CD4-positive, alpha-beta T cell treated with Interleukin-4 for 4 hours (primary cell): ENCODE measurements around the gene SNAPC1.
"Not testable (repeated sequence)": the region's sequence is repeated elsewhere in the genome, so short reads cannot be mapped to it uniquely, and the experiment has no call there.

Experiments
- DNase-seq: peaks from one replicate; pipeline ENCODE4 v3.0.0-alpha.2; 2020

SNAPC1 gene, protein sequence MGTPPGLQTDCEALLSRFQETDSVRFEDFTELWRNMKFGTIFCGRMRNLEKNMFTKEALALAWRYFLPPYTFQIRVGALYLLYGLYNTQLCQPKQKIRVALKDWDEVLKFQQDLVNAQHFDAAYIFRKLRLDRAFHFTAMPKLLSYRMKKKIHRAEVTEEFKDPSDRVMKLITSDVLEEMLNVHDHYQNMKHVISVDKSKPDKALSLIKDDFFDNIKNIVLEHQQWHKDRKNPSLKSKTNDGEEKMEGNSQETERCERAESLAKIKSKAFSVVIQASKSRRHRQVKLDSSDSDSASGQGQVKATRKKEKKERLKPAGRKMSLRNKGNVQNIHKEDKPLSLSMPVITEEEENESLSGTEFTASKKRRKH

DNA sequence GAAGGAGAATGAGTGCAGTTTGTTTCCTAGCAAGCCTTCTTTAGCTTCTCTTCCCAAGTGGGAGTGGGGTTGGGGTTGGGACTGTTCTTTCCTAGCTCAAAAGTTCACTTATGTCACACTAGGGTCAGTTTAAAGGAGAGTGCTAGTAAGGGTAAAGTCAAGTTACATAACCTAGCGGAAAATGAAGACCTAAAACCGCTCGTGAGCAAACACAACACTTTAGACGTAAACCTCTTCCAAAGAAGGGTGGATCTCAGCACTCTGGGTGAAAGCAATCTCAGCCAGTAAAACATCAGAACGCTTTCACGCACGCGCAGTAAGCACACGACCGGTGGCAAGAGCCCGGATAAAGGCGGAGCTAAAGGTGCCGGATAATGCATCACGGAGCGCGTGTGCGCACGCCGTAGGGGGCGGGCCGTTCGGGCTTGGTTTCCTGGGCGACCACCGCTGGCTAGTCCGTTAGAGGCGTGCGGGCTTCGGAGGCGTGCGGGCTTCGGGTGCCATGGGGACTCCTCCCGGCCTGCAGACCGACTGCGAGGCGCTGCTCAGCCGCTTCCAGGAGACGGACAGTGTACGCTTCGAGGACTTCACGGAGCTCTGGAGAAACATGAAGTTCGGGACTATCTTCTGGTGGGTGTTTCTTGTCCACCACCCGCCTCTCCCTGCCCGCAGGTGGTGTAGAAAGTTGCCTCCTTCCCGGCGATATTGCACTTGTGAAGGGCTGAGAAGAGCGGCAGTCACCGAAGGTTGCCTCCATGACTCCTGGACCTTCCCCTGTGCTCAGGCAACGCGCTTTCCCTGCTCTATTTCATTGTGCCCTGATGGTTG, at the start of gene SNAPC1:
TSS of gene SNAPC1 (plus strand) at position 462 of the 828 bp plus-strand sequence. CDS start at position 503, 41 bp downstream.
- peak; percentile 98 for DNase-seq

DNA sequence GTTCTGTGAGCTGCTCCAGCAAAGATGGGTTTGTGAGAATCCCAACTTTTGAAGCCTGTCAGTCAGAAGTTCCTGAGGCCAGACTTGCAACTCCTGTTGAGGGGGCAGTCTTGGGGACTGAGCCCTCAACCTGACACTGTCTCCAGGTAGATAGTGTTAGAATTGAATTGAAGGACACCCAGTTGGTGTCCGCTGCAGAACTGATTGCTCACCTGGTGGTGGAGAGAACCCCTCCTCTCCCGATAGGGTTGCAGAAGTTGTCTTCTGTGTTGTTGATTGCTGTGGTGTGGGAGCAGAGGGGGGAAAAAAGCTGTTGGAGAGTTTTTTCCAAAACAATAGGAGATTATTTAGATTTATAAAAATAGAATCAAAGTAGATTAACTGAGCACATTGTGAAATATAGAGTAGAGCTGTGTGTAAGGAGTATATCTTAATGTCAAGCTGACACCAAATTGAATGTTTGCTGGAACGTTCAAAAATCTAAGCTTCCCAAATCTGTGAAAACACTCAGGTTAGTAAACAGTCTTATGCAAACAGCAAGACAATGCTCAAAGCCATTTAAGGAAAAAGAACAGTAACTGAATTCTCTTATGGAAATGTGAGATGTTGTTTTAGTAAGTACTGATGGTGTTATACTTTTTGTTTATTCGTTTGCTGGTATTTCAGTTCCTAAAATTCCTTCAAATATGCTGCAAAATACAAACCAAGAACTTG, 48.3 kb upstream of the SNAPC1 start:
- DNase-seq = no peak

DNA sequence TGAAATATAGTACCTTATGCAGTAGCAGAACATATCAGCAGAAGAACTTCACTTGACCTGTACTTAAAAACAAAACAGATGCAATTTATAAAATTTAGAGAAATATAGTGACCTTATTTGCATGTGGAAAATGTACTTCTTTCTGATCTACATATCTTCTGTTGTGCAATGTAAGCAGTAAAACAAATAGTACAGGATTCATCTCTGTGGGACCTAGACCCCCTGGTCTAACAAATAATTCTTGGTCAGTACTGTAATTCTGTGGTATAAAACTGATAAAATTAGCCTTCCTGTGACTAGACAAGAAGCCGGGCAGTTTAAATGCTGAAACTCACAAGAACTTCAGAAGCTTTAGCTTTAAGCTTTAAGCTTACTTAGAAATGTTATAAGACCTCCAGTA, 45.3 kb upstream of the SNAPC1 start:
- DNase-seq = no peak

DNA sequence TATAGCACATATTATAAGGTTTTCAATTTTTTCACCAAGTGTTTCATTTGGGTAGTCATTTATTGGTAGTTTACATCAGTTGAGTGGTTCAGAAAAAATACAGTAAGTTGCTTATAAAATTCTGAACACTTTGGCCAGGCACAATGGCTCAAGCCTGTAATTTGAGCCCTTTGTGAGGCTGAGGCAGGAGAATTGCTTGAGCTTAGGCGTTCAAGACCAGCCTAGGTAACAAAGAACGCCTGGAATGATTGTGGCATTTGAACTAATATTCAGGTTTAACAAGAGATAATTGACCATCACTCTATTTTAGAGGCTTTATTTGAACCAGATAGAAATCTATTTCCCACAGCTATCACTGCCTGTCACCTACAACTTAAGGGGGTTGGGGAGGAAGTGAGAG, 44.2 kb upstream of the SNAPC1 start:
- no peak for DNase-seq

DNA sequence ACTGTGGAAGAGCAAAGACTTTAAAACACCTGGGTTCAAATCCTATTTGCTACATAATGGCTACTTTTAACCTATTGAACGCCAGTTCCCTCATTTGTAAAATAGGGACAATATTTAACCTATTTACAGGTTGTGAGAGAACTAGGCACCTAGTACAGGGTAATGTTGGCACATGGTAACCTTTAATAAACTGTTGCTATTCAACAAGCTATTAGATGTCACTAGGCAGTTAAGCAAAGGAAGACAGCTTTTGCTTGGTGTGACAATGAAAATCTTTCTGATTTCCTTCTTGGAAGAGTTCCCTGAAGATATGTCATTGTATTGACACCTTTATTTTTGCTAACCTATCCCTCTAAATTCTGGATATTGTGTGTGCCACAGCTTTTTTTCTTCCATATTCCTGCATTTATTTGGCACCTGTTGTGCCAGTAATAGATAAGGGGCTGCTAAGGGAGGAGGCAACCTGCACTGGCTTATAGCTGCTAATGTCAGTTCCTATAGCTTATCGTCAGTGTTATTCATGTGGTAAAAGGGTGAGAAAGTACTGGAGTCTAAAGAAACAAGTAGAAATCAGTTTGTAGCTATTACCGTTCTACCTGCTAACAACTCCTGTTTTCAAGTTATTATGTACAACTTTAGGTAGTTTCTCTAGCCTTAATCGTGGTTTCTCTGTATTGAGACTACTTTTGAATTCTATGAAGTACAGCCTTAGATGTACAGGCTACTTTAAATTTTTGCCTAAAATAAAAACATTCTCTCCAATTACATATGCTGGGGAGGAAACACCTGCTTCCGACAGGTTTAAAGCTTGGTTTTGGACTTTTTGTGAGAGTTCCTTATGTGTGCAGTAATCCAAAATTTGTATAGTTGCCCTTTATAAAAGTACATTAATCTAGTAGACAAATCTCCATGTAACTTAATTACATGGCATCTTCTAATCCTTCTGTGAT, 42.6 kb upstream of the SNAPC1 start:
- peak; percentile 31 for DNase-seq

DNA sequence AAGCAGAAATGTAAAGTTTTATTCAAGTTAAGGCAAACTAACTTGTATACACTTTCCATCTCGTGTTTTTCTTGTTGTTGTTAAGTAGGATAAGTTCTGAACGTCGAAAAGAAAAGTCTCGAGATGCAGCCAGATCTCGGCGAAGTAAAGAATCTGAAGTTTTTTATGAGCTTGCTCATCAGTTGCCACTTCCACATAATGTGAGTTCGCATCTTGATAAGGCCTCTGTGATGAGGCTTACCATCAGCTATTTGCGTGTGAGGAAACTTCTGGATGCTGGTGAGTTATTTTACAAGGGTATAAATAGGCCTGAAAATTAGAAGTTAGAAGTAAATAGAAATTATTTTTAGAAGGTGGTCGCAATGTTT, 41.9 kb upstream of the SNAPC1 start:
- peak; percentile 14 for DNase-seq

DNA sequence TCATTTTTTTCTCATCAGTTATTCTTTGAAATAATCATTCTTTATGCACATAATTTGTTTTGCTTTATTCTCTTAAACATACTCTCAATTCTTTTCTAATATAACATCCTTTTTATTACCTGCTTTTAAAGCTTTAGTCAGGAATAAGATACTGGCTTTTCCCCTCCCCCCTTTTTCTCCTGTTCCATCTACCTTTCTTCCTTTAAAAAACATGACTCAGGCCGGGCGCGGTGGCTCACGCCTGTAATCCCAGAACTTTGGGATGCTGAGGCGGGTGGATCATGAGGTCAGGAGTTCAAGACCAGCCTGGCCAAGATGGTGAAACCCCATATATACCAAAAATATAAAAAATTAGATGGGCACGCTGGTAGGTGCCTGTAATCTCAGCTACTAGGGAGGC, 41.5 kb upstream of the SNAPC1 start:
- DNase-seq = no peak

DNA sequence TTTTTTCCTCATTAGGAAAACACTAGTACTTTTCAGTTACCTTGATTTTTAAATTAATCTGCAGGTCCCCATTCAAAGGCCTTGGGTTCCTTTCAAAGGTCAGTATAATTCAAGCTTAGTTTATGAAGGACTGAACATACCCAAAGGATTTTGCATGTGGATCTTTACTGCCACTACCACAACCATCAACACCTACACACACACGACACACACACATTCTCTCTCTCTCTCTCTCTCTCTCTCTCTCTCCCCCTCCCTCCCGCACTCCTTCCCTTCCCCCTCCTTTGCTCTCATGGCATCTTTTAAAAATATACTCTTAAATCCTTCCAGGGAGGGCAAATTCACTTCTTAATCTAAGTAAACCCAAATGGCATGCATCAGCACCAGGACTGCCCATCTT, 38.1 kb upstream of the SNAPC1 start:
- DNase-seq = no peak

DNA sequence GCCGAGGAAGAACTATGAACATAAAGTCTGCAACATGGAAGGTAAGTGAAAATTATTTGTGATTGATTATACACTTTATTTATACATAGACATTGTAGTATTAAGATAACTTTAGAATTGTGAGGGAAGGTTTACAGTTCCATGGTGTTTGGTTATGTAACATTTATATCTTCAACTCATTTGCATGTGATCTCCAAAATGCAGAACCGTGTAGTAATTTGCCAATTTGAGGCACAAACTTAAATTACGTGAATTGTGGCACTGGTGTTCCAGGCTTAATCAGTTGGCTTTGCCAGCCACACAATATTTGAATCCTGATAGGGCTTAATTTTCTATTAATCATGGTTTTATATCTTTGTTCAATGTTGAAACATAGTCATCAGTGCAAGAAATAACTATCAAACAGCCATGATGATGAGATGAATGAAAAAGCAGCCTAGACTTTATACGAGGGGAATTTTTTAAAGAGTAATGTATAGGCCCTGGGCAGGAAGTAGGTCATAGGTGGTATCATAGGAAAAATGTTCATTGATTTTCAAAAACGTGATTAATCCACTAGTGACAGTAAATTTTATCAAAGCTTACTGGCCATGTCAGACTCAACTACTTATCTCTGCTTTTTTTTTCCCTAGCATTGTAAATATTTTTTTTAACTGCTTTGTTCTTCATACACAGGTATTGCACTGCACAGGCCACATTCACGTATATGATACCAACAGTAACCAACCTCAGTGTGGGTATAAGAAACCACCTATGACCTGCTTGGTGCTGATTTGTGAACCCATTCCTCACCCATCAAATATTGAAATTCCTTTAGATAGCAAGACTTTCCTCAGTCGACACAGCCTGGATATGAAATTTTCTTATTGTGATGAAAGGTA, 35.2 kb upstream of the SNAPC1 start:
- no peak for DNase-seq

DNA sequence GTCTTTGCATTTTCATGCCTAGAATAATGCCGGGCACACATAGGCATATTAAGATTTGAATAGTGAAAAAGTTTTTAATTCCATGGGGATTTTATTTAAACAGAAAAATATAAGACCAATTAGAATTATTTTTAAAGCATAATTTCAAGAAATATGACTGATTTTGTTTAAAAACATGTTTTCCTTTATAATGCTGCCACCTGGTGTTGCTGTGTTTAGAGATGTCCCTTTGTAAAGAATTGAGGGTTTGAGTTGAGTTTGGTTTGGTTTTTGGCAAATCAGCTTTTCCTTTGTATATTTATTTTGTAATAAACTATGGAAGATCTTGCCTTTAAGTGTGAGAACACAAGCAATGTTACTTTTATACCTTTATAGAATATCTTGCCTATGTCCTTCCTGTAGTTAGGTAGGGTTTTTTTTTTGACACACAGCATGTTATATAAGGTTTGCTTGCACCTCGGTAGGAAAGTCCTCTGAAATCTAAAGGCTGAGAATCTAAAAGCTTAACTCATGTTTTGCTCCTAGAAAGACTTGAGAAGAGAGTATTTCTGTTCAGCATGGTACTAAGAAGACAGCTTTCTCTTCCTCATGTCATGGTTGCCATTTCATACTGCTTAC, 31.4 kb upstream of the SNAPC1 start:
- DNase-seq = peak; percentile 37

DNA sequence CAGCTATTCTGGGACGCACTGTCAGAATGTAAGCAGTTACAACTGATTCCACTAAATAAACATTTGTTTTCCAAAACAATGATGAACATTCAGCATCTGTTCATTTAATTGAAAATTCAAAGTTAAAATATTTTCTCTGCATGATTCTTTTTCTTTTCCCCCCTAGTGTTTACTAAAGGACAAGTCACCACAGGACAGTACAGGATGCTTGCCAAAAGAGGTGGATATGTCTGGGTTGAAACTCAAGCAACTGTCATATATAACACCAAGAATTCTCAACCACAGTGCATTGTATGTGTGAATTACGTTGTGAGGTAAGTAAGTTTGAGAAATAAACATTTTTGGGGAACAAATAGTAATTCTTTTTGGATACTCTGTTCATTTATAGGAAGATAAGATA, 28.2 kb upstream of the SNAPC1 start:
- DNase-seq = no peak

DNA sequence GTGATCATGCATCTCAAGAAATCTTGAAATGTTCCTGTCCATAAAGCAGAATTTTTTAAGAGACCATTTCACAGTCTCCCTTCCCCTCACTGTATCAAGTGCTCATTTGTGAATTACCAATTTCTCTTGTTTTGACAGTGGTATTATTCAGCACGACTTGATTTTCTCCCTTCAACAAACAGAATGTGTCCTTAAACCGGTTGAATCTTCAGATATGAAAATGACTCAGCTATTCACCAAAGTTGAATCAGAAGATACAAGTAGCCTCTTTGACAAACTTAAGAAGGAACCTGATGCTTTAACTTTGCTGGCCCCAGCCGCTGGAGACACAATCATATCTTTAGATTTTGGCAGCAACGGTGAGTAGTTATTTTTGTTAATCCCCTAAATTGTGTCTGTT, 25.5 kb upstream of the SNAPC1 start:
- no peak for DNase-seq

DNA sequence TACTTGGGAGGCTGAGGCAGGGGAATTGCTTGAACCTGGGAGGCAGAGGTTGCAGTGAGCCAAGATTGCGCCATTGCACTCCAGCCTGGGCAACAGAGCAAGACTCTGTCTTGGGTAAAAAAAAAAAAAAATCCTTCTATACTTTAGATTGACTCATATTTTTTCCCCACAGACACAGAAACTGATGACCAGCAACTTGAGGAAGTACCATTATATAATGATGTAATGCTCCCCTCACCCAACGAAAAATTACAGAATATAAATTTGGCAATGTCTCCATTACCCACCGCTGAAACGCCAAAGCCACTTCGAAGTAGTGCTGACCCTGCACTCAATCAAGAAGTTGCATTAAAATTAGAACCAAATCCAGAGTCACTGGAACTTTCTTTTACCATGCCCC, 24.3 kb upstream of the SNAPC1 start:
- DNase-seq = no peak

DNA sequence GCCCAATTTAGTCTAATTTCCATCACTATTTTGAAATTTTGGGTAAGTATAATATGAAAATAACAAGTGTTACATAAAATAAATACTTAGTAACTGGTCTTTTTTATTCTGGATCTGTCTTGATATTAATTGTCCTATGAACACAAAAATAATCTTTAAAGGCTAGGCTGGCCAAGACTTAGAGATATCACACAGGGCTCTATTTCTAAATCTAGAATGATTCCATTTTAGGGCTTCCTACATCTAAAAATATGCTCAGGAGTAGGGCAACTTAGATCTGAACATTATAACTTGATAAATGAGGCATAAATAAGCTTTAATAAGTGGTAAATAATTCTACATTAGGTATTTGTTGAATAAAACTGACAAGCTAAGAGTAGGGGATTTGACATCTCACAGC, 23.1 kb upstream of the SNAPC1 start:
- DNase-seq = no peak

DNA sequence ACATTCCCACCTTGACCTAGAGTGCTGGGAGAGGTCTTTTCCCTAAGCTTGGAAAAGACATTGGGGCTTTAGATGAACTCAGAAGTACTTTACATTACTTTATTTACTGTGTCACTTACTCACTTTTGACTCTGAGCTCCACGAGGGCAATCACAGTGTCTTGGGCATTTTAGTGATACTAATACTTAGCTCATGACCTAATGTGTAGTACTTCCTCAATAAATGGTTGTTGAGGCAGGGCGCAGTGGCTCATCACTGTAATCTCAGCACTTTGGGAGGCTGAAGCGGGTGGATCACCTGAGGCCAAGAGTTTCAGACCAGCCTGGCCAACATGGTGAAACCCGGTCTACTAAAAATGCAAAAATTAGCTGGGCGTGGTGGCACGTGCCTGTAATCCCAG, 19.8 kb upstream of the SNAPC1 start:
- no peak for DNase-seq

DNA sequence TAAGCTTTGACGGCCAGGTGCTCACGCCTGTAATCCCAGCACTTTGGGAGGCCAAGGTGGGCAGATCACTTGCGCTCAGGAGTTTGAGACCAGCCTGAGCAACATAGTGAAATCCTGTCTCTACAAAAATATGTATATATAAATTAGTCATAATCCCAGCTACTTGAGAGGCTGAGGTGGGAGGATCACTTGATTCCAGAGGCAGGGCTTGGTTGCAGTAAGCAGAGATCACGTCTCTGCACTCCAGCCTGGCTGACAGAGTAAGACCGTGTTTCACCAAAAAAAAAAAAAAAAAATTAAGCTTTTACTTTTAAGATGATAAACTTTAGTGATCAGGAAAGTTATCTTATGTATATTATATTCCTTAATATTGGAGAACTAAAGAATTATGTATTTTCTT, 18.0 kb upstream of the SNAPC1 start:
- DNase-seq = no peak

DNA sequence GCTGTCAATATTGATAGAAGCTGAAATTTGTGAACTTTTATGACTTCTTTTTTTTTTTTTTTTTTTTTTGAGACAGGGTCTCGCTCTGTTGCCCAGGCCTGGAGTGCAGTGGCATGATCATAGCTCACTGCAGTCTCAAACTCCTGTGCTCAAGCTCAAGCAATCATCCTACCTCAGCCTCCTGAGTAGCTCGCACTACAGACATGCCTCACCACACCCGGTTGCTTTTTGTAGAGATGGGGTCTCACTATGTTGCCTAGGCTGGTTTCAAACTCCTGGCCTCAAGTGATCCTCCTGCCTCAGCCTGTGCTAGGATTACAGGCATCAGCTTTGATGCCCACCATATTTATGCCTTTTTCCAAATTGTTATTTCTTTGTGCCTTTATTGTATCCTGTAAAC, 15.9 kb upstream of the SNAPC1 start:
- not testable (repeated sequence) for DNase-seq

DNA sequence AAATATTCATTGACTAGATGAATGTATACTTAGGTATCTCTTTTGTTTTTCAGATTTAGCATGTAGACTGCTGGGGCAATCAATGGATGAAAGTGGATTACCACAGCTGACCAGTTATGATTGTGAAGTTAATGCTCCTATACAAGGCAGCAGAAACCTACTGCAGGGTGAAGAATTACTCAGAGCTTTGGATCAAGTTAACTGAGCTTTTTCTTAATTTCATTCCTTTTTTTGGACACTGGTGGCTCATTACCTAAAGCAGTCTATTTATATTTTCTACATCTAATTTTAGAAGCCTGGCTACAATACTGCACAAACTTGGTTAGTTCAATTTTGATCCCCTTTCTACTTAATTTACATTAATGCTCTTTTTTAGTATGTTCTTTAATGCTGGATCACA, 15.3 kb upstream of the SNAPC1 start:
- DNase-seq = no peak

DNA sequence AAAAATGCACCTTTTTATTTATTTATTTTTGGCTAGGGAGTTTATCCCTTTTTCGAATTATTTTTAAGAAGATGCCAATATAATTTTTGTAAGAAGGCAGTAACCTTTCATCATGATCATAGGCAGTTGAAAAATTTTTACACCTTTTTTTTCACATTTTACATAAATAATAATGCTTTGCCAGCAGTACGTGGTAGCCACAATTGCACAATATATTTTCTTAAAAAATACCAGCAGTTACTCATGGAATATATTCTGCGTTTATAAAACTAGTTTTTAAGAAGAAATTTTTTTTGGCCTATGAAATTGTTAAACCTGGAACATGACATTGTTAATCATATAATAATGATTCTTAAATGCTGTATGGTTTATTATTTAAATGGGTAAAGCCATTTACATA, 14.9 kb upstream of the SNAPC1 start:
- DNase-seq = no peak

DNA sequence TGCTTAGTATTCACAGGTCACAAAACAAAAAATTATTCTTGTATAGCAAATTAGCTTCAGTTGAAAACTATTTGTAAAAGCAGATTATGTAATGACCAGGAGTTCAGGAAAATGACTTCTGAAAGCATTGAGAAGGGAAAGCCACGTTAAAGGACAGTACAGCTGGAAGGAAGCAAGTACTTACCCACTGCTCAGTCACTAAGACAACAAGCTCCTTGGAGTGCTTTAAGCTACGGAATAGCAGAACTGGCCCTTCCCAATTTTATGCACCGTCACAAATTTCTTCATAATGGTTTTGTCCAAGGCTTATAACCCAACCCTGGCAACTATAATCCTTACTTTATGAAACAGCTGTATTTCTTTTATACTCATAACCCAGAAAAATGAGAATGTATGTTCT, 13.0 kb upstream of the SNAPC1 start:
- no peak for DNase-seq

DNA sequence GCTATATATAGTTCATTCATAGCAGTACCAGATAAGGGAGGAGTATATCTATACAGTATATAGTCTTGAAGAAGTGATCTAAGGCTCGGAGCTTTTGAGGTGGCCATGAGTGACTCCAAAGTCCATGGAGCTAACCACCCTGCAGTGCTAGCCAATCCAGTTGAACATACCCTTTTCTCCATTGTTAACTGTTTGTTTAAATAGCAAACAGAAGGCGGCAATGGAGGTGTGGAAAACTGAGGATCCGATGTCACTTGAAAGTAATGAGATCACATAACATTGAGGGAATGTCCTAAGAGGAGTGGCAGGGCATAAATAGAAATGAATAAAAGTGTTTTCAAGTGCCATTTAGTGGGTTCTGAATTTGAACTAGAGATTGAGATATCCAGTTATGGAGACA, 12.4 kb upstream of the SNAPC1 start:
- DNase-seq = no peak
